SU-DHL-6 (cell line): ENCODE measurements around the gene MPP1.

Experiments used
- H2AFZ ChIP-seq: fragments of 200-600 bp; sonication (generic); 2 replicates; pipeline ENCODE4 v1.6.1; 2014; ENCODE audit warnings: low read depth, mild to moderate bottlenecking, moderate library complexity, mixed read lengths, antibody characterized with exemption, low read length; ENCODE audit not compliant: severe bottlenecking
- H3F3A ChIP-seq: fragments of 200-600 bp; shearing (Covaris generic); 2 replicates; pipeline ENCODE4 v1.6.0; 2016; ENCODE audit warnings: antibody characterized with exemption, mild to moderate bottlenecking; ENCODE audit not compliant: insufficient read depth
- H3K27ac ChIP-seq: fragments of 200-600 bp; sonication (generic); 2 replicates; pipeline ENCODE4 v1.5.1; 2016; ENCODE audit warnings: low read depth, mild to moderate bottlenecking, low read length, moderate library complexity, mixed read lengths
- H3K27me3 ChIP-seq: fragments of 200-600 bp; sonication (generic), shearing (Covaris generic); 2 replicates; pipeline ENCODE4 v1.6.0; 2014; ENCODE audit warnings: mild to moderate bottlenecking, low read length
- H3K36me3 ChIP-seq: fragments of 200-600 bp; sonication (generic); 2 replicates; pipeline ENCODE4 v1.6.1; 2014; ENCODE audit warnings: mild to moderate bottlenecking, low read length, mixed read lengths
- H3K4me2 ChIP-seq: fragments of 300-600, 200-600 bp; shearing (Covaris generic), sonication (generic); 2 replicates; pipeline ENCODE4 v1.6.0; 2014; ENCODE audit warnings: low read length, low read depth, mild to moderate bottlenecking; ENCODE audit not compliant: poor library complexity, severe bottlenecking
- H3K4me3 ChIP-seq: fragments of 200-600 bp; sonication (generic); 2 replicates; pipeline ENCODE4 v1.5.1; 2014; ENCODE audit warnings: antibody characterized with exemption, low read length, mild to moderate bottlenecking, mixed read lengths; ENCODE audit not compliant: insufficient read depth, poor library complexity, severe bottlenecking
- H3K79me2 ChIP-seq: fragments of 200-600 bp; sonication (generic); 2 replicates; pipeline ENCODE4 v1.6.1; 2014; ENCODE audit warnings: mild to moderate bottlenecking, low read length, moderate library complexity; ENCODE audit not compliant: insufficient read depth
- H3K9ac ChIP-seq: fragments of 200-600 bp; sonication (generic); 2 replicates; pipeline ENCODE4 v1.7.0; 2014; ENCODE audit warnings: mild to moderate bottlenecking, low read length
- H3K9me2 ChIP-seq: fragments of 200-600 bp; sonication (generic); replicated peaks from 2 replicates; pipeline ENCODE4 v1.6.1; 2014; ENCODE audit warnings: low read length; ENCODE audit not compliant: insufficient read depth
- H3K9me3 ChIP-seq: fragments of 200-600 bp; sonication (generic); 2 replicates; pipeline ENCODE4 v1.6.1; 2014; ENCODE audit warnings: low read length, mixed read lengths; ENCODE audit not compliant: insufficient read depth
- H4K20me1 ChIP-seq: fragments of 200-600 bp; sonication (generic); 2 replicates; pipeline ENCODE4 v1.6.1; 2014; ENCODE audit warnings: low read depth, mild to moderate bottlenecking, antibody characterized with exemption, low read length, moderate library complexity, mixed read lengths
- EZH2phosphoT487 ChIP-seq: fragments of 200-600 bp; sonication (generic), shearing (Covaris generic); conservative IDR thresholded peaks from 2 replicates; pipeline ENCODE4 v1.6.1; 2018; ENCODE audit warnings: mild to moderate bottlenecking, antibody characterized with exemption, low read length, moderate library complexity, mixed read lengths
- TF ChIP-seq, protein P1 (sequence below): fragments of 200-600 bp; sonication (generic); IDR thresholded peaks from one replicate; pipeline ENCODE4 v1.5.1; 2017; ENCODE audit warnings: antibody characterized with exemption, mild to moderate bottlenecking, low read length, moderate library complexity; ENCODE audit not compliant: insufficient read depth, poor library complexity, severe bottlenecking

Gene MPP1

DNA sequence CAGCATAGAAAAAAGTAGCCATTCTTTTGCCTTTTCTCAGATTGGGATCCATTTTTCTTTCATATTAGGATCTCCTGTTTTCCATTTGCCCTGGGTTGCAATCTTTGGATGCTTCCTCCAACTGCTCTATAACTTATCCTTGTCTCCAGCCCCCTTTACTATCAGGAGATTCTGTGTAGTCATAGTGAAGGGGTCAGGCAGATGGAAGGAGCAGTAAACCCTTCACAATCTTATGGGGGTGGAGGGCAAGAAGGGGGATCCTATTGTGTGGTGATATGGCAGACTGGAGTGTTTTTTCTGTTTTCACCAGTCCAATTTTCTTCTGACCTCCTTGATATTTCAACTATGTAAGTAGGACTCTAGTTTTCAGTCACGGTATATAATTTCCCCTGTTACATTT is 30.9 kb upstream of the MPP1 start:
- Histone ChIP-seq H3F3A (no peaks in the 10 kb centered on the region), H4K20me1 (no peaks in the 10 kb centered on the region), H3K27me3 (no peaks in the 10 kb centered on the region), H3K36me3 (no peaks in the 10 kb centered on the region), H3K4me3 (no peak overlapping the region), H3K4me2 (no peak overlapping the region), H3K9ac (no peak overlapping the region), H3K9me2 (no peaks in the 10 kb centered on the region), H3K9me3 (no peaks in the 10 kb centered on the region), H2AFZ (no peak overlapping the region), H3K79me2 (no peaks in the 10 kb centered on the region), H3K27ac (no peak overlapping the region)
- no peak for TF ChIP-seq EZH2phosphoT487
- TF ChIP-seq, protein P1, sequence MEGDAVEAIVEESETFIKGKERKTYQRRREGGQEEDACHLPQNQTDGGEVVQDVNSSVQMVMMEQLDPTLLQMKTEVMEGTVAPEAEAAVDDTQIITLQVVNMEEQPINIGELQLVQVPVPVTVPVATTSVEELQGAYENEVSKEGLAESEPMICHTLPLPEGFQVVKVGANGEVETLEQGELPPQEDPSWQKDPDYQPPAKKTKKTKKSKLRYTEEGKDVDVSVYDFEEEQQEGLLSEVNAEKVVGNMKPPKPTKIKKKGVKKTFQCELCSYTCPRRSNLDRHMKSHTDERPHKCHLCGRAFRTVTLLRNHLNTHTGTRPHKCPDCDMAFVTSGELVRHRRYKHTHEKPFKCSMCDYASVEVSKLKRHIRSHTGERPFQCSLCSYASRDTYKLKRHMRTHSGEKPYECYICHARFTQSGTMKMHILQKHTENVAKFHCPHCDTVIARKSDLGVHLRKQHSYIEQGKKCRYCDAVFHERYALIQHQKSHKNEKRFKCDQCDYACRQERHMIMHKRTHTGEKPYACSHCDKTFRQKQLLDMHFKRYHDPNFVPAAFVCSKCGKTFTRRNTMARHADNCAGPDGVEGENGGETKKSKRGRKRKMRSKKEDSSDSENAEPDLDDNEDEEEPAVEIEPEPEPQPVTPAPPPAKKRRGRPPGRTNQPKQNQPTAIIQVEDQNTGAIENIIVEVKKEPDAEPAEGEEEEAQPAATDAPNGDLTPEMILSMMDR = no peak

DNA sequence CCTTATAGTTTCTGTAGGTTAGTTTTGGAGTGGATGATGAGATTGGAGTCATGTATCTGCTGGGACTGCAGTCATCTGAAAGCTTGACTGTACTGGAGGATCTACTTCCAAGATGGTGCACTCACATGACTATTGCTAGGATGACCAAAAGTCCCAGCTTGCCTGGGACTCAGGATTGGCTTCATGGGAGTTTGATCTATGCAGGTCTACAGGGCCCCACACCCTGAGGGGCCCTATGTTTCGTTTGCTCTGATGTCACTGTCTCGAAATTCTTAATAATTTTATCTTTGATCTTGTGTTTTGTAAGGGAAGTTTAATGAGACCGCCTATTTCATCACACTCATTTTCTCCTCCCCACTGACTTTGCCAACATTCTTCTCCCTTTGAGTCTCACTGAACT is 29.3 kb upstream of the MPP1 start, which contains the start of gene SMIM9:
SMIM9 (minus strand) TSS at position 101 of the 400 bp plus-strand sequence. CDS start 3,806 bp downstream, outside the sequence.
- Histone ChIP-seq H4K20me1 (no peaks in the 10 kb centered on the region), H3K79me2 (no peaks in the 10 kb centered on the region), H3K4me2 (no peak within 1 kb of the TSS), H3K9me2 (no peaks in the 10 kb centered on the region), H3K4me3 (no peak within 1 kb of the TSS), H2AFZ (no peak within 1 kb of the TSS), H3K9ac (no peak within 1 kb of the TSS), H3F3A (no peaks in the 10 kb centered on the region), H3K9me3 (no peaks in the 10 kb centered on the region), H3K36me3 (no peaks in the 10 kb centered on the region), H3K27me3 (no peaks in the 10 kb centered on the region), H3K27ac (no peak within 1 kb of the TSS)
- TF ChIP-seq, protein P1 = no peak
- TF ChIP-seq EZH2phosphoT487 = no peak

DNA sequence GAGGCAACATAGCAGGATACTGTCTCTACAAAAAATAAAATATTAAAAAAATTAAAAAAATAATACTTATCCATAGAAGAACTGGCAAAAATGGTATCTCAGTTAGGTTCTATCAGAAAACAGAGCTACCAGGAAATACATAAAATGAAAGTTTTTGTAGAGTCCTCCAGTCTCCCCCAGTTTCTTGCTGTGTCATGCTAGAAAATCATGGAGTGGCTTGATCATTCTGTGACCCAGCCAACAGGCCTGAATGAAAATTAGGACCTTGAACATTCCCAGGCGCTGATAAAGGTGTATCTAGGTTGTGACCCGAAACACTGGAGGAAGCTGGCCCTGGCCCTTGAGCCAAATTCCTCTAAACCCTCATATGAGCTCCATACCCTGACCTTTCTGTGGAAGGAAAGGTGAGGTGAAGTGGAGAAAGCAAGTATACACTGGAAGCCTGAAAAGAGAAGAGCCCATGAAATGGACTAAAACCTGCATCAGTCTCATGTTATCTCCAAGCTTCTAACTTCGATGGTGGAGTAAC is 28.5 kb upstream of the MPP1 start:
- Histone ChIP-seq H3K9me3 (no peaks in the 10 kb centered on the region), H3K4me2 (no peak overlapping the region), H3K9ac (no peak overlapping the region), H3K79me2 (no peaks in the 10 kb centered on the region), H3K9me2 (no peaks in the 10 kb centered on the region), H3K36me3 (no peaks in the 10 kb centered on the region), H3F3A (no peaks in the 10 kb centered on the region), H3K27me3 (no peaks in the 10 kb centered on the region), H3K27ac (no peak overlapping the region), H3K4me3 (no peak overlapping the region), H2AFZ (no peak overlapping the region), H4K20me1 (no peaks in the 10 kb centered on the region)
- TF ChIP-seq, protein P1 = no peak
- TF ChIP-seq EZH2phosphoT487 = no peak
